HepG2 (cell line): ENCODE results near the gene YBX2. TPM values are rescaled to one million over a fixed set of nuclear protein-coding genes. Genes with fewer than 3 reads are reported as not detected.

Experiments used
- ATF2 ChIP-seq: sonication (generic); formaldehyde crosslinking; IDR thresholded peaks from 2 replicates; pipeline ENCODE4 v1.4.0; 2020; ENCODE audit warnings: missing genetic modification reagents
- FLYWCH1 ChIP-seq: sonication (generic); formaldehyde crosslinking; IDR thresholded peaks from 2 replicates; pipeline ENCODE4 v1.8.1; 2023; ENCODE audit warnings: mild to moderate bottlenecking, missing genetic modification reagents
- FOXM1 ChIP-seq: sonication (generic); formaldehyde crosslinking; IDR thresholded peaks from 2 replicates; pipeline ENCODE4 v1.5.0; 2020; ENCODE audit warnings: missing genetic modification reagents
- HOXA7 ChIP-seq: sonication (generic); formaldehyde crosslinking; IDR thresholded peaks from 2 replicates; pipeline ENCODE4 v1.8.1; 2022; ENCODE audit warnings: mild to moderate bottlenecking, missing genetic modification reagents, moderate library complexity
- LCORL ChIP-seq, 2 experiments: fragments of 450-650 bp in 1 of 2; sonication (generic) in 1 of 2; formaldehyde crosslinking in 1 of 2; IDR thresholded peaks; 2 replicates each; pipeline versions ENCODE4 v1.5.0 to v1.6.1; 2017 to 2020; ENCODE audit warnings: antibody characterized with exemption in 1 of 2, missing genetic modification reagents in 1 of 2
- MBNL3 ChIP-seq: fragments of 250-450 bp; sonication (Bioruptor Pico); conservative IDR thresholded peaks from 2 replicates; pipeline ENCODE4 v1.8.0; 2022; ENCODE audit warnings: mild to moderate bottlenecking, inconsistent platforms
- NCOA1 ChIP-seq: sonication (generic); formaldehyde crosslinking; IDR thresholded peaks from 2 replicates; pipeline ENCODE4 v1.9.0; 2021; ENCODE audit warnings: missing genetic modification reagents
- NKX3-1 ChIP-seq: sonication (generic); formaldehyde crosslinking; IDR thresholded peaks from 2 replicates; pipeline ENCODE4 v1.5.0; 2020; ENCODE audit warnings: missing genetic modification reagents
- POGZ ChIP-seq: sonication (generic); formaldehyde crosslinking; IDR thresholded peaks from 2 replicates; pipeline ENCODE4 v1.4.0; 2020; ENCODE audit warnings: mild to moderate bottlenecking, missing genetic modification reagents
- POLR2AphosphoS2 ChIP-seq: IDR thresholded peaks from 2 replicates; pipeline ENCODE4 v1.6.1; 2011; ENCODE audit warnings: low read depth, low read length, improper control_type of control experiment
- REXO4 ChIP-seq: sonication (generic); formaldehyde crosslinking; IDR thresholded peaks from 2 replicates; pipeline ENCODE4 v1.8.0; 2022; ENCODE audit warnings: missing genetic modification reagents, mild to moderate bottlenecking, borderline replicate concordance
- SATB2 ChIP-seq: sonication (generic); formaldehyde crosslinking; IDR thresholded peaks from 2 replicates; pipeline ENCODE4 v1.5.0; 2020; ENCODE audit warnings: missing genetic modification reagents
- SKI ChIP-seq: fragments of 450-650 bp; IDR thresholded peaks from one replicate; pipeline ENCODE4 v1.6.1; 2018; ENCODE audit warnings: mild to moderate bottlenecking; ENCODE audit not compliant: partially characterized antibody
- SMC3 ChIP-seq: IDR thresholded peaks from 2 replicates; pipeline ENCODE4 v1.6.1; 2011; ENCODE audit warnings: low read length, improper control_type of control experiment
- SYNCRIP ChIP-seq: fragments of 200-400 bp; formaldehyde crosslinking; IDR thresholded peaks from 2 replicates; pipeline ENCODE4 v1.6.1; 2018; ENCODE audit warnings: mild to moderate bottlenecking, low read depth, low read length; ENCODE audit not compliant: insufficient read depth
- YEATS2 ChIP-seq: sonication (generic); formaldehyde crosslinking; IDR thresholded peaks from 2 replicates; pipeline ENCODE4 v1.4.0; 2020; ENCODE audit warnings: missing genetic modification reagents, borderline replicate concordance
- ZBTB1 ChIP-seq: sonication (generic); formaldehyde crosslinking; IDR thresholded peaks from 2 replicates; pipeline ENCODE4 v1.4.0; 2020; ENCODE audit warnings: missing genetic modification reagents, borderline replicate concordance
- ZBTB42 ChIP-seq: sonication (generic); formaldehyde crosslinking; IDR thresholded peaks from 2 replicates; pipeline ENCODE4 v1.5.0; 2020; ENCODE audit warnings: mild to moderate bottlenecking, missing genetic modification reagents
- ZNF33A ChIP-seq: sonication (generic); formaldehyde crosslinking; IDR thresholded peaks from 2 replicates; pipeline ENCODE4 v1.5.1; 2020; ENCODE audit warnings: missing genetic modification reagents, mild to moderate bottlenecking, moderate library complexity, borderline replicate concordance
- ZNF547 ChIP-seq: sonication (generic); formaldehyde crosslinking; IDR thresholded peaks from 2 replicates; pipeline ENCODE4 v1.5.1; 2020; ENCODE audit warnings: mild to moderate bottlenecking, missing genetic modification reagents
- ZNF570 ChIP-seq: sonication (generic); formaldehyde crosslinking; IDR thresholded peaks from 2 replicates; pipeline ENCODE4 v1.4.0; 2020; ENCODE audit warnings: mild to moderate bottlenecking, missing genetic modification reagents, borderline replicate concordance
- ZNF749 ChIP-seq: sonication (generic); formaldehyde crosslinking; IDR thresholded peaks from 2 replicates; pipeline ENCODE4 v1.8.0; 2022; ENCODE audit warnings: mild to moderate bottlenecking, missing genetic modification reagents, moderate library complexity, borderline replicate concordance
- ZNF768 ChIP-seq: sonication (generic); formaldehyde crosslinking; IDR thresholded peaks from 2 replicates; pipeline ENCODE4 v1.4.0; 2020; ENCODE audit warnings: missing genetic modification reagents
- polyA plus RNA-seq, 8 experiments: library from polyadenylated mRNA; depleted of rRNA in 3 of 8; stranded (reverse) in 7 of 8; unstranded in 1 of 8; fragments of >200 nt; fragmentation: Illumina TruSeq in 4 of 8; extraction: Trizol in 4 of 8; gene quantifications; 2 replicates each; pipeline versions ENCODE4 v1.2.1 to v1.2.3, GENCODE V29; 2011 to 2016; ENCODE audit warnings: low read depth in 4 of 8, missing spikeins in 1 of 8, mixed read lengths in 1 of 8; ENCODE audit not compliant: insufficient read depth in 1 of 8
- total RNA-seq, 5 experiments: library from RNA; depleted of rRNA; stranded (reverse); fragments of >200 nt; fragmentation: Illumina TruSeq; extraction: Trizol; gene quantifications; 2 replicates each; pipeline ENCODE4 v1.2.3, GENCODE V29; 2016; ENCODE audit warnings: low read depth in 1 of 5
- TF ChIP-seq, protein P1 (sequence below): sonication (generic); formaldehyde crosslinking; IDR thresholded peaks from 2 replicates; pipeline ENCODE4 v1.5.0; 2020; ENCODE audit warnings: mild to moderate bottlenecking, missing genetic modification reagents
- TF ChIP-seq, protein P2 (sequence below): sonication (generic); formaldehyde crosslinking; IDR thresholded peaks from 2 replicates; pipeline ENCODE4 v1.9.0; 2021; ENCODE audit warnings: missing genetic modification reagents, borderline replicate concordance

The YBX2 gene
- total and polyA plus RNA-seq, 2 of the 13 experiments (the other 11 are each of a cell fraction or from before 2014, with no cell fraction given) = 0.12 to 0.22 TPM

DNA sequence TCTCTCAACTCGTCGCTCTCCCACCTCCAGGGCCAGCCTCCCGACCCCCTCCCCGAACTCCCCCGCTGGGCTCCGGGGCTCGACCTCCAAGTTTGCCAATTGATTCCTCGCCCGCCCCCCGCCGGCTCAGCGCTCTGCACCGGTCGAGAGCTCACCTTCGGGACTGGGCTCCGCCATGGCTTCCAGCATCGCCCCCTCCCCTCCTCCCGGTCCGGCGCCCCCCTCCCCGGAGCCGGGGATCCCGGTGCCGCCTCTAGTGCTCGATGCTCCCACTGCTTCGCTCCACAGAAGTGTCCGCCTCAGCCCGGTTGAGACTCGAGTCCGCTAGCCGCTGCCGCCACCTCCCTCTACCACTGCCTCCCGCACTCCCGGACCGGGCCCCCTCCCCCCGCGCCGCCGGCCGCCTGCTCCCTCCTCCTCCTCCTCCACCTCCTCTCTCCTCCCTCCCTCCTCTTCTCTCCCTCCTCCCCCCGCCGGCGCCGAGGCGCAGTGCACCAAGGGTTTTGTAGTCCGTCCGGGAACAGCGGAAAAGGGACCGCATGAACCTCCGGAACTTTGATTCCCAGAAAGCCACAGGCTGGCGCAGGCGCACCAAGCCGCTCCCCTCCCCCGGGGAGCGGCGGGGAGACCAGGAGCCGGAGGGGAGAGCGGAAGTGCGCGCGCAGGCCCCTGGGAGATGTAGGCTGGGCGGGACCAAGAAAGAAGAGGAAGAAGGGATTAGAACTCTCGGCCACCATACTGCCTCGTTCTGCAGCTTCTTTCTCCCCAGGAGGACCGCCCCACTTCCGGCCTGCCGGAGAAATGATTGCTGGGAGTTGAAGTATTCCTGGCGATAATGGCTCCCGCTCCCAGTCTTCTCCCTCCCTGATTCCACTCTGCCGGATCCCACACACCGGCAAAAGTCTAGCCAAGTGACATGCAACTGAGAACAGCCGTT is 55.1 kb downstream of the YBX2 start, which contains the start of gene PHF23 (continued):
- TF ChIP-seq YEATS2 (peak; percentile 60; the same call in 1 of the 2 replicates), SATB2 (CRISPR knock-in tag) (no peak), LCORL (IDR thresholded peaks at IDR 0.05) (no peak), LCORL (CRISPR knock-in tag; IDR thresholded peaks at IDR 0.05) (peak; percentile 66; the same call in 1 of the 2 replicates), REXO4 (CRISPR knock-in tag) (no peak), SYNCRIP (no peak), POGZ (no peak), ZBTB42 (CRISPR knock-in tag) (no peak), ZNF33A (CRISPR knock-in tag) (no peak), SKI (no peak), ATF2 (CRISPR knock-in tag) (0 out of 2 replicates have a peak, but pooled peaks have one; percentile 53), ZNF547 (CRISPR knock-in tag) (peak; percentile 74), MBNL3 (CRISPR knock-in tag) (no peak), POLR2AphosphoS2 (peak; percentile 87), HOXA7 (CRISPR knock-in tag) (no peak), ZNF749 (CRISPR knock-in tag) (no peak), ZNF768 (CRISPR knock-in tag) (no peak), ZBTB1 (CRISPR knock-in tag) (no peak), FOXM1 (CRISPR knock-in tag) (no peak), SMC3 (no peak), NCOA1 (CRISPR knock-in tag) (no peak), NKX3-1 (no peak), FLYWCH1 (CRISPR knock-in tag) (no peak), ZNF570 (no peak)
- TF ChIP-seq, protein P1, sequence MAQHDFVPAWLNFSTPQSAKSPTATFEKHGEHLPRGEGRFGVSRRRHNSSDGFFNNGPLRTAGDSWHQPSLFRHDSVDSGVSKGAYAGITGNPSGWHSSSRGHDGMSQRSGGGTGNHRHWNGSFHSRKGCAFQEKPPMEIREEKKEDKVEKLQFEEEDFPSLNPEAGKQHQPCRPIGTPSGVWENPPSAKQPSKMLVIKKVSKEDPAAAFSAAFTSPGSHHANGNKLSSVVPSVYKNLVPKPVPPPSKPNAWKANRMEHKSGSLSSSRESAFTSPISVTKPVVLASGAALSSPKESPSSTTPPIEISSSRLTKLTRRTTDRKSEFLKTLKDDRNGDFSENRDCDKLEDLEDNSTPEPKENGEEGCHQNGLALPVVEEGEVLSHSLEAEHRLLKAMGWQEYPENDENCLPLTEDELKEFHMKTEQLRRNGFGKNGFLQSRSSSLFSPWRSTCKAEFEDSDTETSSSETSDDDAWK (CRISPR knock-in tag) = no peak
- TF ChIP-seq, protein P2, sequence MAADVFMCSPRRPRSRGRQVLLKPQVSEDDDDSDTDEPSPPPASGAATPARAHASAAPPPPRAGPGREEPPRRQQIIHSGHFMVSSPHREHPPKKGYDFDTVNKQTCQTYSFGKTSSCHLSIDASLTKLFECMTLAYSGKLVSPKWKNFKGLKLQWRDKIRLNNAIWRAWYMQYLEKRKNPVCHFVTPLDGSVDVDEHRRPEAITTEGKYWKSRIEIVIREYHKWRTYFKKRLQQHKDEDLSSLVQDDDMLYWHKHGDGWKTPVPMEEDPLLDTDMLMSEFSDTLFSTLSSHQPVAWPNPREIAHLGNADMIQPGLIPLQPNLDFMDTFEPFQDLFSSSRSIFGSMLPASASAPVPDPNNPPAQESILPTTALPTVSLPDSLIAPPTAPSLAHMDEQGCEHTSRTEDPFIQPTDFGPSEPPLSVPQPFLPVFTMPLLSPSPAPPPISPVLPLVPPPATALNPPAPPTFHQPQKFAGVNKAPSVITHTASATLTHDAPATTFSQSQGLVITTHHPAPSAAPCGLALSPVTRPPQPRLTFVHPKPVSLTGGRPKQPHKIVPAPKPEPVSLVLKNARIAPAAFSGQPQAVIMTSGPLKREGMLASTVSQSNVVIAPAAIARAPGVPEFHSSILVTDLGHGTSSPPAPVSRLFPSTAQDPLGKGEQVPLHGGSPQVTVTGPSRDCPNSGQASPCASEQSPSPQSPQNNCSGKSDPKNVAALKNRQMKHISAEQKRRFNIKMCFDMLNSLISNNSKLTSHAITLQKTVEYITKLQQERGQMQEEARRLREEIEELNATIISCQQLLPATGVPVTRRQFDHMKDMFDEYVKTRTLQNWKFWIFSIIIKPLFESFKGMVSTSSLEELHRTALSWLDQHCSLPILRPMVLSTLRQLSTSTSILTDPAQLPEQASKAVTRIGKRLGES = no peak
